Suprapubic skin (tissue), 4 donors: ENCODE results near the gene RESF1.

Source experiments
- POLR2A ChIP-seq, 2 donors: fragments of 450-650 bp; IDR thresholded peaks; one replicate each; pipeline ENCODE4 v1.6.1; 2017; ENCODE audit warnings: antibody characterized with exemption in 2 of 2, mild to moderate bottlenecking in 2 of 2, moderate library complexity in 2 of 2
- POLR2AphosphoS5 ChIP-seq, 3 donors: sonication (generic); formaldehyde crosslinking; IDR thresholded peaks; one replicate each; pipeline ENCODE4 v1.6.1; 2017; ENCODE audit warnings: antibody characterized with exemption in 3 of 3
- TF ChIP-seq, protein P1 (sequence below), 2 donors: fragments of 200-600 bp in 1 of 2; fragments of 450-650 bp in 1 of 2; sonication (generic) in 1 of 2; IDR thresholded peaks; one replicate each; pipeline ENCODE4 v1.5.1; 2016 to 2019; ENCODE audit warnings: antibody characterized with exemption in 2 of 2, mild to moderate bottlenecking in 1 of 2, moderate library complexity in 1 of 2

DNA sequence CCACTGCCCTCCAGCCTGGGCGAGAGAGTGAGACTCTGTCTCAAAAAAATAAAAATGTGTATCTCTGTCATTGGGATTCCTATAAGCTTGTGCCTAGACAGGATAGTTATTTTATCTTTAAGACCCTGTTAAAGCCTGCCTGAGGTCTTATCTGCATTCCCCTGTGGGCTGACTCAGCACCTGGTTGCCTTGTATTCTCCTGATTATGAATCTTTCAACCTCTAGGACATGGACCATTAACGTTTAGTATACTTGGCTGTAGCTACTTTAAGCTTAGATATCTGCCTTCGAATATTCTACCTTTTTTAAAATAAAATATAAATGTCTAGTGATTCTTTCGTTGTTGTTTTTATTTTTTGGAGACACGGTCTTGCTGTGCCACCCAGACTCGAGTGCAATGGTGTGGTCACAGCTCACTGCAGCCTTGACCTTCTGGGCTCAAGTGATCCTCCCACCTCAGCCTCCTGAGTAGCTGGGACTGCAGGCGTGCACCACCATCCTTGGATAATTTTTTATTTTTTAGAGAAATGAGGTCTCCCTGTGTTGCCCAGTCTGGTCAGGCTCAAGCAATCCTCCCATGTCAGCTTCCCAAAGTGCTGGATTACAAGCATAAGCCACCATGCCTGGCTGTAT lies 41.3 kb downstream of the RESF1 start:
- TF ChIP-seq, protein P1, sequence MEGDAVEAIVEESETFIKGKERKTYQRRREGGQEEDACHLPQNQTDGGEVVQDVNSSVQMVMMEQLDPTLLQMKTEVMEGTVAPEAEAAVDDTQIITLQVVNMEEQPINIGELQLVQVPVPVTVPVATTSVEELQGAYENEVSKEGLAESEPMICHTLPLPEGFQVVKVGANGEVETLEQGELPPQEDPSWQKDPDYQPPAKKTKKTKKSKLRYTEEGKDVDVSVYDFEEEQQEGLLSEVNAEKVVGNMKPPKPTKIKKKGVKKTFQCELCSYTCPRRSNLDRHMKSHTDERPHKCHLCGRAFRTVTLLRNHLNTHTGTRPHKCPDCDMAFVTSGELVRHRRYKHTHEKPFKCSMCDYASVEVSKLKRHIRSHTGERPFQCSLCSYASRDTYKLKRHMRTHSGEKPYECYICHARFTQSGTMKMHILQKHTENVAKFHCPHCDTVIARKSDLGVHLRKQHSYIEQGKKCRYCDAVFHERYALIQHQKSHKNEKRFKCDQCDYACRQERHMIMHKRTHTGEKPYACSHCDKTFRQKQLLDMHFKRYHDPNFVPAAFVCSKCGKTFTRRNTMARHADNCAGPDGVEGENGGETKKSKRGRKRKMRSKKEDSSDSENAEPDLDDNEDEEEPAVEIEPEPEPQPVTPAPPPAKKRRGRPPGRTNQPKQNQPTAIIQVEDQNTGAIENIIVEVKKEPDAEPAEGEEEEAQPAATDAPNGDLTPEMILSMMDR (IDR thresholded peaks at IDR 0.05): no peak
- no peak for TF ChIP-seq POLR2A (IDR thresholded peaks at IDR 0.05)
- no peak for TF ChIP-seq POLR2AphosphoS5 (IDR thresholded peaks at IDR 0.05)
